Glutamatergic neuron (in vitro differentiated cells): Measurements from ENCODE around the gene ENTR1. TPM values are rescaled to one million over a fixed set of nuclear protein-coding genes. Genes with fewer than 3 reads are reported as not detected.
A peak's percentile ranks its signal among the peaks of the same experiment; 100 is the strongest.

Experiments
- DNase-seq: peaks from one replicate; pipeline ENCODE4 v3.0.0; 2022
- H3K27ac Mint-ChIP-seq: one replicate; pipeline ENCODE4 v1.8.0; 2020; ENCODE audit warnings: mild to moderate bottlenecking, mixed read lengths, inconsistent platforms; ENCODE audit not compliant: unreplicated experiment
- H3K27me3 Mint-ChIP-seq: one replicate; pipeline ENCODE4 v1.8.0; 2020; ENCODE audit warnings: mild to moderate bottlenecking, moderate library complexity, mixed read lengths, inconsistent platforms; ENCODE audit not compliant: unreplicated experiment
- H3K36me3 Mint-ChIP-seq: one replicate; pipeline ENCODE4 v1.8.0; 2020; ENCODE audit warnings: mild to moderate bottlenecking, mixed read lengths, inconsistent platforms; ENCODE audit not compliant: unreplicated experiment
- H3K4me1 Mint-ChIP-seq: one replicate; pipeline ENCODE4 v1.8.0; 2020; ENCODE audit warnings: mild to moderate bottlenecking, low read depth, mixed read lengths, inconsistent platforms; ENCODE audit not compliant: unreplicated experiment
- H3K4me3 Mint-ChIP-seq: one replicate; pipeline ENCODE4 v1.8.0; 2020; ENCODE audit warnings: mild to moderate bottlenecking, mixed read lengths, inconsistent platforms; ENCODE audit not compliant: unreplicated experiment
- H3K9me3 Mint-ChIP-seq: one replicate; pipeline ENCODE4 v1.8.0; 2020; ENCODE audit warnings: mild to moderate bottlenecking, moderate library complexity, mixed read lengths, inconsistent platforms; ENCODE audit not compliant: unreplicated experiment
- CTCF ChIP-seq: fragments of 200-600 bp; sonication (generic); IDR thresholded peaks from one replicate; pipeline ENCODE4 v1.5.0; 2021; ENCODE audit not compliant: partially characterized antibody, unreplicated experiment
- long read RNA-seq: library from polyadenylated mRNA; unstranded; transcript quantifications from one replicate; pipeline ENCODE4 v2.0.0, GENCODE V29; 2020; ENCODE audit not compliant: unreplicated experiment
- total RNA-seq: library from RNA; stranded (reverse); fragmentation: NEBNext Ultra II Directional; extraction: Animal tissue kit (Norgen Biotek cat#: 25700); gene quantifications from one replicate; pipeline ENCODE4 v1.2.1, GENCODE V29; 2021; ENCODE audit not compliant: unreplicated experiment

ENTR1 gene
- 61.2 TPM for total RNA-seq
- long read RNA-seq, partial matches to known transcripts = 2 of 2 reads
- long read RNA-seq, other reads (novel, unspliced or antisense) = 0 of 2 reads

DNA sequence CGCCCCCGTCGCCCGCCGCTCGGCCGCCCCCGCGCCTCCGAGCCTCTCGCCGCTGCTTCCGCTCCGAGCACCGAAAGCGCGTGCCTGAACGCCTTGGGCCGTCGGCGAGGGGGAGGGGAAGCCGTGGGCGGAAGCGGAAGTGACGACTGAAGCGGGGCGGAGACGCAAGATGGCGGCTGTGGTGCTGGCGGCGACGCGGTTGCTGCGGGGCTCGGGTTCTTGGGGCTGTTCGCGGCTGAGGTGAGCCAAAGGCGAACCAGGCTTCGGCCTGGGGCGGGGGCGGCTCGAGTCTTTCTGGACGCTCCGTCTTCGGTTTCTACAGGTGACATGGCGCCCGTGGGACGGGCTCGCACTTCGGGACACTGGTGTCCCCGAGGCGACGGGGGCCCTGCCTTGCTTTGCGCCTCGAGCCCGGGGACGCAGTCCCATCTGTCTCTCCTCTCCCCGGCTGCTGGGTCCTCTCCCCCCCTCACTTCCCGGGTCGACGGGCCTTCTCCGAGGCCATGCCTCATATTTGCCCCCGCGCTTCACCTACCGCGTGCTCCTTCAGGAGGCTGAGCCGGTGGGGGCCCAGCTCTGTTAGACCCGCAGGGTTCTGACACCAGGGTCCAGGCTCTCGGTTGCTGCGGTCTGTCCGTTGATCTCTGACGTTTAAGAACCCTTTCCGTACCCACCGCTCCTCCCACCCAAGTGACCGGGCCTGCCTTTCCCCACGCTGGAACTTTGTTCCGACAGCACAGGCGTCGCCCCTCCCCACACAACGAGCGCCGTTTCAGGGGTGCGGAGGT lies at the start of gene ENTR1, which contains the start of gene PMPCA:
TSS of gene ENTR1 (minus strand) at position 115 of the 788 bp plus-strand sequence. CDS start 217 bp downstream, outside the sequence.
TSS of gene PMPCA (plus strand) at position 159 of the 788 bp plus-strand sequence. CDS start at position 170, 11 bp downstream.
- peaks cover 4% of the 10 kb centered on the region for H3K9me3 Mint-ChIP-seq
- no peaks in the 10 kb centered on the region for H3K36me3 Mint-ChIP-seq
- TF ChIP-seq CTCF = no peak
- peak within 1 kb of the TSS; percentile 97 for H3K4me3 Mint-ChIP-seq
- H3K27me3 Mint-ChIP-seq = peaks cover 5% of the 10 kb centered on the region
- H3K27ac Mint-ChIP-seq = peak within 1 kb of the TSS; percentile 70
- DNase-seq = peak; percentile 94
- H3K4me1 Mint-ChIP-seq = peaks cover 13% of the 10 kb centered on the region

- H3K4me3 Mint-ChIP-seq = no peak overlapping the region
- H3K27me3 Mint-ChIP-seq = peaks cover 4% of the 10 kb centered on the region
- H3K36me3 Mint-ChIP-seq = no peaks in the 10 kb centered on the region
- H3K27ac Mint-ChIP-seq = no peak overlapping the region
- no peak for DNase-seq
- TF ChIP-seq CTCF = no peak
- H3K9me3 Mint-ChIP-seq = no peaks in the 10 kb centered on the region
- H3K4me1 Mint-ChIP-seq = no peaks in the 10 kb centered on the region
These were observed 49.0 kb upstream of the ENTR1 start for GRCh38 chr9:136459425-136459824.

GRCh38 chr9:136457326-136457725 lies 46.9 kb upstream of the ENTR1 start:
- Mint-ChIP-seq H3K4me3 (no peak overlapping the region), H3K27me3 (peaks cover 4% of the 10 kb centered on the region), H3K27ac (no peak overlapping the region), H3K9me3 (no peaks in the 10 kb centered on the region), H3K4me1 (no peaks in the 10 kb centered on the region), H3K36me3 (no peaks in the 10 kb centered on the region)
- no peak for DNase-seq
- no peak for TF ChIP-seq CTCF

DNA sequence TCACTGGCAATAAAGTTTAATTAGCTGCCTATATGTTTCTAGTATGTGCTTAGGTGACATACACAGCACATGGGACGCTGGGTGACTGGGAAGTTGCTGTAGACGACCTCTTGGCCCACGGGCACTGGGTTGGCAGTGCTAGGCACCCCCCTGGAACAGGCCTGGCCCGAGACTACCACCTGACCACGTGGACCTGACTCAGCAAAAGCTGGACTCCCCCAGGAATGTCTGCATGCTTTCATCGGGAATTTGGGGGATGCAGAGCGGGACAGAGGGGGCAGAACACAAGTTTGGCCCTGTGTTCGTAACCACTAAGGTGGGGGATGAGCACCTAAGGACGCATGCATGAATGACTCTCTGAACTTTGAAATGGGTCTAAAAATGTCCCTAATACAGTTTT lies 45.8 kb upstream of the ENTR1 start:
- DNase-seq = no peak
- H3K9me3 Mint-ChIP-seq = no peaks in the 10 kb centered on the region
- peaks cover 3% of the 10 kb centered on the region for H3K4me1 Mint-ChIP-seq
- TF ChIP-seq CTCF = no peak
- H3K36me3 Mint-ChIP-seq = no peaks in the 10 kb centered on the region
- H3K27ac Mint-ChIP-seq = no peak overlapping the region
- H3K27me3 Mint-ChIP-seq = peaks cover 4% of the 10 kb centered on the region
- no peak overlapping the region for H3K4me3 Mint-ChIP-seq
